H9 (cell line): ENCODE data around the gene CDKL1. TPM values are rescaled to one million over a fixed set of nuclear protein-coding genes. Genes with fewer than 3 reads are reported as not detected.

Experiments used
- DNase-seq: peaks from one replicate; pipeline ENCODE4 v3.0.0-alpha.2; 2017
- H2AFZ ChIP-seq: one replicate; pipeline ENCODE4 v1.6.1; 2013; ENCODE audit warnings: mild to moderate bottlenecking, low read length, control low read depth, moderate library complexity
- H2AK5ac ChIP-seq: 2 replicates; pipeline ENCODE4 v1.6.1; 2013; ENCODE audit warnings: low read length, control low read depth, mixed read lengths; ENCODE audit not compliant: insufficient read length
- H2BK120ac ChIP-seq: one replicate; pipeline ENCODE4 v1.6.1; 2013; ENCODE audit warnings: low read depth, mild to moderate bottlenecking, low read length, control low read depth, inconsistent platforms; ENCODE audit not compliant: poor library complexity, severe bottlenecking
- H2BK12ac ChIP-seq: 2 replicates; pipeline ENCODE4 v1.6.1; 2013; ENCODE audit warnings: low read length, control low read depth, mixed read lengths, low read depth; ENCODE audit not compliant: insufficient read length
- H2BK15ac ChIP-seq: 2 replicates; pipeline ENCODE4 v1.6.1; 2013; ENCODE audit warnings: low read depth, low read length, control low read depth
- H2BK20ac ChIP-seq: one replicate; pipeline ENCODE4 v1.6.1; 2013; ENCODE audit warnings: low read depth, mild to moderate bottlenecking, low read length, control low read depth, inconsistent platforms; ENCODE audit not compliant: poor library complexity, severe bottlenecking
- H2BK5ac ChIP-seq: 2 replicates; pipeline ENCODE4 v1.6.1; 2013; ENCODE audit warnings: low read length, control low read depth, mixed read lengths; ENCODE audit not compliant: insufficient read length
- H3K14ac ChIP-seq: 2 replicates; pipeline ENCODE4 v1.6.1; 2013; ENCODE audit warnings: low read length, control low read depth; ENCODE audit not compliant: insufficient read depth
- H3K18ac ChIP-seq: 2 replicates; pipeline ENCODE4 v1.6.1; 2013; ENCODE audit warnings: low read depth, mild to moderate bottlenecking, mixed read lengths, low read length, control low read depth; ENCODE audit not compliant: insufficient read length
- H3K23ac ChIP-seq: 2 replicates; pipeline ENCODE4 v1.6.1; 2013; ENCODE audit warnings: low read length, control low read depth, mixed read lengths, low read depth; ENCODE audit not compliant: insufficient read length
- H3K23me2 ChIP-seq: 2 replicates; pipeline ENCODE4 v1.6.1; 2013; ENCODE audit warnings: low read depth, mild to moderate bottlenecking, mixed read lengths, low read length, control low read depth; ENCODE audit not compliant: insufficient read length, poor library complexity, severe bottlenecking
- H3K27ac ChIP-seq: 2 replicates; pipeline ENCODE4 v1.5.1; 2013; ENCODE audit warnings: low read length, control low read depth, mixed read lengths, low read depth; ENCODE audit not compliant: insufficient read length
- H3K27me3 ChIP-seq: 2 replicates; pipeline ENCODE4 v1.6.1; 2013; ENCODE audit warnings: low read length, control low read depth, inconsistent platforms; ENCODE audit not compliant: insufficient read depth
- H3K4ac ChIP-seq: 2 replicates; pipeline ENCODE4 v1.6.1; 2013; ENCODE audit warnings: low read depth, mild to moderate bottlenecking, control low read depth, inconsistent platforms, low read length, moderate library complexity
- H3K4me1 ChIP-seq: 2 replicates; pipeline ENCODE4 v1.6.1; 2013; ENCODE audit warnings: low read length, control low read depth, inconsistent platforms; ENCODE audit not compliant: insufficient read depth
- H3K4me2 ChIP-seq: 2 replicates; pipeline ENCODE4 v1.6.1; 2013; ENCODE audit warnings: low read length, control low read depth, mixed read lengths; ENCODE audit not compliant: insufficient read length, insufficient read depth
- H3K56ac ChIP-seq: 2 replicates; pipeline ENCODE4 v1.6.1; 2013; ENCODE audit warnings: low read depth, mild to moderate bottlenecking, mixed read lengths, low read length, control low read depth; ENCODE audit not compliant: insufficient read length
- H3K79me1 ChIP-seq: 2 replicates; pipeline ENCODE4 v1.6.1; 2013; ENCODE audit warnings: low read depth, mild to moderate bottlenecking, moderate library complexity, low read length, control low read depth, inconsistent platforms; ENCODE audit not compliant: insufficient read depth, poor library complexity, severe bottlenecking
- H3K79me2 ChIP-seq: 2 replicates; pipeline ENCODE4 v1.6.1; 2013; ENCODE audit warnings: low read length, control low read depth, inconsistent platforms; ENCODE audit not compliant: insufficient read depth
- H3K9ac ChIP-seq: 2 replicates; pipeline ENCODE4 v1.6.1; 2013; ENCODE audit warnings: low read length, control low read depth, mixed read lengths; ENCODE audit not compliant: insufficient read length; ENCODE audit errors: extremely low read depth
- H3K9me3 ChIP-seq: one replicate; pipeline ENCODE4 v1.6.1; 2013; ENCODE audit warnings: low read depth, low read length, inconsistent platforms; ENCODE audit not compliant: control insufficient read depth
- H3T11ph ChIP-seq: one replicate; pipeline ENCODE4 v1.6.1; 2013; ENCODE audit warnings: mild to moderate bottlenecking, low read length, control low read depth, inconsistent platforms
- H4K20me1 ChIP-seq: one replicate; pipeline ENCODE4 v1.6.1; 2013; ENCODE audit not compliant: control insufficient read depth, insufficient read length, insufficient read depth
- H4K5ac ChIP-seq: 2 replicates; pipeline ENCODE4 v1.6.1; 2013; ENCODE audit warnings: low read depth, mild to moderate bottlenecking, mixed read lengths, low read length, control low read depth; ENCODE audit not compliant: insufficient read length
- H4K8ac ChIP-seq: replicated peaks from 2 replicates; pipeline ENCODE4 v1.6.1; 2013; ENCODE audit warnings: low read length, control low read depth, mixed read lengths, low read depth; ENCODE audit not compliant: insufficient read length
- H4K91ac ChIP-seq: 2 replicates; pipeline ENCODE4 v1.6.1; 2013; ENCODE audit warnings: low read depth, mild to moderate bottlenecking, moderate library complexity, mixed read lengths, low read length, control low read depth; ENCODE audit not compliant: insufficient read length
- H3K27ac Mint-ChIP-seq, 3 experiments: 2 replicates in 2 of 3; 3 replicates in 1 of 3; pipeline ENCODE4 v1.8.0; 2020 to 2021; ENCODE audit warnings: mixed read lengths in 3 of 3, mild to moderate bottlenecking in 1 of 3, moderate library complexity in 1 of 3
- H3K27me3 Mint-ChIP-seq: 2 replicates; pipeline ENCODE4 v1.8.0; 2021; ENCODE audit warnings: low read depth, mild to moderate bottlenecking, moderate library complexity, mixed read lengths
- H3K36me3 Mint-ChIP-seq, 3 experiments: 2 replicates in 2 of 3; 3 replicates in 1 of 3; pipeline ENCODE4 v1.8.0; 2020 to 2021; ENCODE audit warnings: low read depth in 3 of 3, mixed read lengths in 3 of 3; ENCODE audit not compliant: insufficient read depth in 1 of 3
- H3K4me1 Mint-ChIP-seq, 2 experiments: 2 replicates each; pipeline ENCODE4 v1.8.0; 2020; ENCODE audit warnings: mixed read lengths in 2 of 2
- H3K4me3 Mint-ChIP-seq, 2 experiments: 2 replicates in 1 of 2; 3 replicates in 1 of 2; pipeline ENCODE4 v1.8.0; 2020 to 2021; ENCODE audit warnings: mild to moderate bottlenecking in 2 of 2, mixed read lengths in 2 of 2, moderate library complexity in 1 of 2
- H3K9me3 Mint-ChIP-seq, 2 experiments: 2 replicates in 1 of 2; 3 replicates in 1 of 2; pipeline ENCODE4 v1.8.0; 2020; ENCODE audit warnings: mild to moderate bottlenecking in 2 of 2, mixed read lengths in 2 of 2, moderate library complexity in 1 of 2
- WGBS: extraction: QIAGEN DNeasy Blood & Tissue Kit; methylation state at CpG from one replicate; pipeline ENCODE4 v1.1.7; 2013; ENCODE audit warnings: missing lambda C conversion rate, low lambda C conversion rate, mixed read lengths; ENCODE audit not compliant: insufficient read length; ENCODE audit errors: extremely low coverage; 5-methylcytosine and 5-hydroxymethylcytosine counted together
- total RNA-seq: library from RNA; stranded (reverse); gene quantifications from 2 replicates; pipeline ENCODE4 v1.2.1, GENCODE V29; 2021
- TF ChIP-seq, protein P1 (sequence below): fragments of 200-600 bp; sonication (generic); conservative IDR thresholded peaks from 3 replicates; pipeline ENCODE4 v1.8.0; 2021; ENCODE audit warnings: antibody characterized with exemption, mild to moderate bottlenecking

The CDKL1 gene
- total RNA-seq, 1 experiment from 2014 or later, result 0.72 TPM

DNA sequence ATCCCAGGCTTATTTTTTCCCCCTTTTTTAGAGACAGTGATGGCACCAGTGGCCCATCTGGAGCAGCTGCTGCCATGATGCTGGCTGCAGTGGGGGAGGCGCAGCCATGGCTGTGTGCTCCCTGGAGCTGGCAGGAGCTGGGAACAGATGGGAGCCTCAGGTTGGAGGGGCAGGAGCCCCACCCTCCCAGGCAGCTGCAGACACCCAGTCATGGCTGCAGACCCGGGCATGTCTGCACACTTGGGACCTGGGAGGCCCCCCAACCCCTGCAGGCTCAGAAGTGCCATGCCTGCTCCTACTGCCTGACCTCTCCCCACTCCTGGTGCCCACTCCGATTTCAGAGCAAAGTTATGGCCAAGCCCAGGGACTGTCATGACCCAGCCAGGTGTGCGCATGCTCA is 25.1 kb downstream of the CDKL1 start:
- Histone ChIP-seq H2BK12ac (no peak overlapping the region), H2AK5ac (no peak overlapping the region), H4K8ac (no peak overlapping the region), H2BK120ac (no peak overlapping the region), H3K27me3 (no peaks in the 10 kb centered on the region), H3K9ac (no peak overlapping the region), H3K4ac (no peak overlapping the region), H3K23ac (no peak overlapping the region), H4K20me1 (no peaks in the 10 kb centered on the region), H3K18ac (no peak overlapping the region), H3T11ph (no peak overlapping the region), H2BK5ac (no peak overlapping the region), H3K14ac (no peak overlapping the region; the same call in 1 of the 2 replicates), H3K79me2 (no peaks in the 10 kb centered on the region), H3K4me2 (no peak overlapping the region), H3K79me1 (no peaks in the 10 kb centered on the region), H3K4me1 (no peaks in the 10 kb centered on the region), H2BK15ac (no peak overlapping the region), H2AFZ (no peak overlapping the region), H3K9me3 (no peaks in the 10 kb centered on the region), H3K56ac (no peak overlapping the region), H2BK20ac (no peak overlapping the region), H4K91ac (no peak overlapping the region), H4K5ac (no peak overlapping the region), H3K27ac (no peak overlapping the region), H3K23me2 (no peaks in the 10 kb centered on the region)
- H3K27me3 Mint-ChIP-seq, result peaks cover 4% of the 10 kb centered on the region; the same call in 1 of the 2 replicates
- WGBS, result no CpG with 5 or more reads among the region's 4 CpGs
- H3K9me3 Mint-ChIP-seq, result peaks cover 0 to 1% of the 10 kb centered on the region in 2 experiments; a peak in 1 of 5 replicates
- no peaks in the 10 kb centered on the region for H3K4me1 Mint-ChIP-seq
- no peak overlapping the region for H3K4me3 Mint-ChIP-seq
- no peaks in the 10 kb centered on the region for H3K36me3 Mint-ChIP-seq
- H3K27ac Mint-ChIP-seq, result no peak overlapping the region
- no peak for DNase-seq
- TF ChIP-seq, protein P1, sequence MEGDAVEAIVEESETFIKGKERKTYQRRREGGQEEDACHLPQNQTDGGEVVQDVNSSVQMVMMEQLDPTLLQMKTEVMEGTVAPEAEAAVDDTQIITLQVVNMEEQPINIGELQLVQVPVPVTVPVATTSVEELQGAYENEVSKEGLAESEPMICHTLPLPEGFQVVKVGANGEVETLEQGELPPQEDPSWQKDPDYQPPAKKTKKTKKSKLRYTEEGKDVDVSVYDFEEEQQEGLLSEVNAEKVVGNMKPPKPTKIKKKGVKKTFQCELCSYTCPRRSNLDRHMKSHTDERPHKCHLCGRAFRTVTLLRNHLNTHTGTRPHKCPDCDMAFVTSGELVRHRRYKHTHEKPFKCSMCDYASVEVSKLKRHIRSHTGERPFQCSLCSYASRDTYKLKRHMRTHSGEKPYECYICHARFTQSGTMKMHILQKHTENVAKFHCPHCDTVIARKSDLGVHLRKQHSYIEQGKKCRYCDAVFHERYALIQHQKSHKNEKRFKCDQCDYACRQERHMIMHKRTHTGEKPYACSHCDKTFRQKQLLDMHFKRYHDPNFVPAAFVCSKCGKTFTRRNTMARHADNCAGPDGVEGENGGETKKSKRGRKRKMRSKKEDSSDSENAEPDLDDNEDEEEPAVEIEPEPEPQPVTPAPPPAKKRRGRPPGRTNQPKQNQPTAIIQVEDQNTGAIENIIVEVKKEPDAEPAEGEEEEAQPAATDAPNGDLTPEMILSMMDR, result no peak
